KMS-11 (cell line): ENCODE measurements around the gene ASIC3.

Source experiments
- H2AFZ ChIP-seq: fragments of 200-600 bp; sonication (generic); 2 replicates; pipeline ENCODE4 v1.6.1; 2016; ENCODE audit warnings: antibody characterized with exemption, mixed run types, low read depth
- H3K27ac ChIP-seq: fragments of 200-600 bp; sonication (generic); 2 replicates; pipeline ENCODE4 v1.6.1; 2016; ENCODE audit warnings: mild to moderate bottlenecking, mixed run types
- H3K27me3 ChIP-seq: fragments of 200-600 bp; sonication (generic); 2 replicates; pipeline ENCODE4 v1.6.1; 2017; ENCODE audit warnings: mild to moderate bottlenecking, low read depth, mixed run types, moderate library complexity; ENCODE audit not compliant: insufficient read depth
- H3K36me3 ChIP-seq: fragments of 200-600 bp; sonication (generic); 2 replicates; pipeline ENCODE4 v1.6.1; 2017; ENCODE audit warnings: mild to moderate bottlenecking, mixed run types; ENCODE audit not compliant: insufficient read depth
- H3K4me1 ChIP-seq: fragments of 200-600 bp; sonication (generic); 2 replicates; pipeline ENCODE4 v1.6.1; 2016; ENCODE audit warnings: mild to moderate bottlenecking, low read depth, mixed run types; ENCODE audit not compliant: poor library complexity, severe bottlenecking
- H3K4me2 ChIP-seq: fragments of 200-600 bp; sonication (generic); 2 replicates; pipeline ENCODE4 v1.7.0; 2016; ENCODE audit warnings: mild to moderate bottlenecking, mixed run types
- H3K4me3 ChIP-seq: fragments of 200-600 bp; sonication (generic); IDR thresholded peaks from 2 replicates; pipeline ENCODE4 v1.6.1; 2017; ENCODE audit warnings: low read depth, low read length, mixed read lengths; ENCODE audit not compliant: insufficient read depth
- H3K79me2 ChIP-seq: fragments of 200-600 bp; sonication (generic); 2 replicates; pipeline ENCODE4 v1.6.1; 2016; ENCODE audit warnings: low read depth, mixed run types; ENCODE audit not compliant: insufficient read depth
- H3K9ac ChIP-seq: fragments of 200-600 bp; sonication (generic); 2 replicates; pipeline ENCODE4 v1.6.1; 2016; ENCODE audit warnings: mild to moderate bottlenecking, mixed run types
- H4K20me1 ChIP-seq: fragments of 200-600 bp; sonication (generic); 2 replicates; pipeline ENCODE4 v1.6.1; 2016; ENCODE audit warnings: mild to moderate bottlenecking, mixed run types; ENCODE audit not compliant: insufficient read depth
- TF ChIP-seq, protein P1 (sequence below): fragments of 200-600 bp; sonication (generic); conservative IDR thresholded peaks from 2 replicates; pipeline ENCODE4 v1.6.1; 2017; ENCODE audit warnings: low read depth, mild to moderate bottlenecking, antibody characterized with exemption, low read length, moderate library complexity, mixed read lengths

The ASIC3 gene

DNA sequence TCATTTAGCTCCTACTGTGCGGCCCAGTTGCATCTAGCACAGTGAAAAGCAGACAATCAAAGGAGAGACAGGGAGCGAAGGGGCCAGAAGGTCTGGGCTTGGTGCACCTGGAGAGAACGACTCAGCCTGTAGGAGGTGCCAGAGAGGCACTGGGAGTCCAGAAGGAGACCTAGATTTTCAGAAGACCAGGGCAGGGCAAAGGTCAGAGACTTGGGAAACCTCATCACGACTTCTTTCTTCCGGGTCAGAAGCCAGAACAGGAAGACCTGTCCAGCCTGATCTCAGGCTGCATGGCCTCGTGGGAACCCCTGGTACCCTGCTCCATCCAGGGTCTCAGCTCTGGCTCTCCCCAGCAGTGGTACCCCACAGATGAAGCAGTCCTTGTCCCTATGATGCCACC lies 43.1 kb downstream of the ASIC3 start:
- no peak overlapping the region for H3K27ac ChIP-seq
- no peaks in the 10 kb centered on the region for H3K27me3 ChIP-seq
- H2AFZ ChIP-seq: no peak overlapping the region
- H3K4me1 ChIP-seq: peaks cover 15% of the 10 kb centered on the region
- H4K20me1 ChIP-seq: peaks cover 17% of the 10 kb centered on the region
- H3K4me3 ChIP-seq: no peak overlapping the region
- H3K9ac ChIP-seq: no peak overlapping the region
- H3K36me3 ChIP-seq: no peaks in the 10 kb centered on the region; the same call in 1 of the 2 replicates
- no peak overlapping the region for H3K4me2 ChIP-seq
- H3K79me2 ChIP-seq: peaks cover 96% of the 10 kb centered on the region
- TF ChIP-seq, protein P1, sequence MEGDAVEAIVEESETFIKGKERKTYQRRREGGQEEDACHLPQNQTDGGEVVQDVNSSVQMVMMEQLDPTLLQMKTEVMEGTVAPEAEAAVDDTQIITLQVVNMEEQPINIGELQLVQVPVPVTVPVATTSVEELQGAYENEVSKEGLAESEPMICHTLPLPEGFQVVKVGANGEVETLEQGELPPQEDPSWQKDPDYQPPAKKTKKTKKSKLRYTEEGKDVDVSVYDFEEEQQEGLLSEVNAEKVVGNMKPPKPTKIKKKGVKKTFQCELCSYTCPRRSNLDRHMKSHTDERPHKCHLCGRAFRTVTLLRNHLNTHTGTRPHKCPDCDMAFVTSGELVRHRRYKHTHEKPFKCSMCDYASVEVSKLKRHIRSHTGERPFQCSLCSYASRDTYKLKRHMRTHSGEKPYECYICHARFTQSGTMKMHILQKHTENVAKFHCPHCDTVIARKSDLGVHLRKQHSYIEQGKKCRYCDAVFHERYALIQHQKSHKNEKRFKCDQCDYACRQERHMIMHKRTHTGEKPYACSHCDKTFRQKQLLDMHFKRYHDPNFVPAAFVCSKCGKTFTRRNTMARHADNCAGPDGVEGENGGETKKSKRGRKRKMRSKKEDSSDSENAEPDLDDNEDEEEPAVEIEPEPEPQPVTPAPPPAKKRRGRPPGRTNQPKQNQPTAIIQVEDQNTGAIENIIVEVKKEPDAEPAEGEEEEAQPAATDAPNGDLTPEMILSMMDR: peak; percentile 61

DNA sequence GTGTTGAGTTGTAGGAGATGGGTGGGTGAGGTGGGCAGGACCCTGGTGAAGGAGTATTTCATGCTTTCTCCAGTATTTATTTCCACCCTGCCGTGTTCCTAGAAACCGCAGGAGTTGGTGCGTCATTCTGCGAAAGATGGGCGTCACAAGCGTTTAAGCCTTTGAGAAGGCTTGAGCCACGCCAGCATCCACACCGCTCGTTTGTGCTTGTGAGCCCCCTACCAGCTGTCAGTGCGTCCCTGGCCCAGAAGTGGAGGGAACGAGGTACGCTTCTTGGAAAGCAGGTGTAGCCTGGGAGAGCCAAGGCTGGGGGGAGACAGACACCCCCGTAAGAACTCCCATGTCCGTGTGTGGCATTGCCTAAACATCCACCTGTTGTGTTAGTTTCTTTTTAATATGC lies 43.7 kb downstream of the ASIC3 start:
- H3K4me1 ChIP-seq: peaks cover 15% of the 10 kb centered on the region
- H4K20me1 ChIP-seq: peaks cover 17% of the 10 kb centered on the region
- H3K79me2 ChIP-seq: peaks cover 99% of the 10 kb centered on the region
- H3K4me2 ChIP-seq: no peak overlapping the region
- H2AFZ ChIP-seq: no peak overlapping the region
- H3K27ac ChIP-seq: no peak overlapping the region
- no peak overlapping the region for H3K9ac ChIP-seq
- H3K27me3 ChIP-seq: no peaks in the 10 kb centered on the region
- no peak overlapping the region for H3K4me3 ChIP-seq
- H3K36me3 ChIP-seq: no peaks in the 10 kb centered on the region; the same call in 1 of the 2 replicates
- TF ChIP-seq, protein P1: no peak

DNA sequence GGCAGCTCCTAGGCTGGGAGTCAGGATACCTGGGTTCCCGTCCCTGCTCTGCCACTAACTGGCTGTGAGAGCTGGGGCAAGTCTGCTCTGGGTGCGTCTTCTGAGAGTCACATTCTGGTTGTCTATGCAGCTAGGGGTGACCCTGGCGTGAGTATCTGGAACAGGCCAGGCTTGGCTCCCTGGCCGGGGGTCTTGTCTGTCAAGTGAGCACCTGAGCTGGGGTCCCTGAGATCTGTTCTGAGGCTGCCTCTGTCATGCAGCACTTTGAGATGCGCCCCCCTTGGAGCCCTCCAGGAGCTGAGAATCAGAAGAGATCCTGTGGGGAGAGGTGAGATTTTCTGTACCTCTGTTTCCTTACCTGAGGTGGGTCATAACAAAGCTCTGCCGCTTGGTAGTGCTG lies 45.4 kb downstream of the ASIC3 start:
- Histone ChIP-seq H3K27ac (no peak overlapping the region), H3K79me2 (peaks cover 98% of the 10 kb centered on the region), H2AFZ (no peak overlapping the region), H3K36me3 (no peaks in the 10 kb centered on the region; the same call in 1 of the 2 replicates), H3K4me1 (peaks cover 6% of the 10 kb centered on the region), H3K9ac (no peak overlapping the region), H3K27me3 (no peaks in the 10 kb centered on the region), H4K20me1 (peaks cover 20% of the 10 kb centered on the region), H3K4me3 (no peak overlapping the region), H3K4me2 (no peak overlapping the region)
- TF ChIP-seq, protein P1: no peak

DNA sequence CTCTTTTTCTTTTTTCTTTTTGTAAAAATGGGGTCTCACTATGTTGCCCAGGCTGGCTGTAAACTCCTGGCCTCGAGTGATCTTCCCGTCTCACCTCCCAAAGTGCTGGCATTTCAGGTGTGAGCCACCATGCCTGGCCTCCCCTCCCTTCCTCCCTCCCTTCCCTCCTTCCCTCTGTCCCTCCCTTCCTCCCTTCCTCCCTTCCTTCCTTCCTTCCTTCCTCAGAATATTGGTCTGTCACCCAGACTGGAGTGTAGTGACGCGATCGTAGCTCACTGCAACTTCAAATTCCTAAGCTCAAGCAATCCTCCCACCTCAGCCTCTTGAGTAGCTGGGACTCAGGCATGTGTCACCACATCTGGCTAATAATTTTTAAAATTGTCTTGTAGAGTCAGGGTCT lies 46.3 kb downstream of the ASIC3 start:
- Histone ChIP-seq H3K36me3 (no peaks in the 10 kb centered on the region; the same call in 1 of the 2 replicates), H3K9ac (no peak overlapping the region), H3K4me3 (no peak overlapping the region), H3K27ac (no peak overlapping the region), H3K27me3 (no peaks in the 10 kb centered on the region), H2AFZ (no peak overlapping the region), H3K4me1 (no peaks in the 10 kb centered on the region), H3K4me2 (no peak overlapping the region), H4K20me1 (peaks cover 21% of the 10 kb centered on the region), H3K79me2 (peaks cover 94% of the 10 kb centered on the region)
- TF ChIP-seq, protein P1: no peak
